ENCODE results near the gene DGKH.
A peak's percentile ranks its signal among the peaks of the same experiment; 100 is the strongest.
"Not testable (repeated sequence)": the region's sequence is repeated elsewhere in the genome, so short reads cannot be mapped to it uniquely, and the experiment has no call there.

DGKH gene

GRCh38 chr13:42071672-42072419, 23.4 kb downstream of the DGKH start:
- no peak for DNase-seq

- no peak for DNase-seq
Observed at GRCh38 chr13:42073683-42074082, 25.2 kb downstream of the DGKH start.

- no peak for DNase-seq
Observed at GRCh38 chr13:42075517-42075916, 27.1 kb downstream of the DGKH start.

- no peak for DNase-seq
Observed at GRCh38 chr13:42076309-42076713, 27.9 kb downstream of the DGKH start.

GRCh38 chr13:42078128-42078808, 29.8 kb downstream of the DGKH start:
- DNase-seq, result no peak

- DNase-seq, result no peak
Observed at GRCh38 chr13:42083138-42083770, 34.8 kb downstream of the DGKH start.

GRCh38 chr13:42084722-42085121, 36.3 kb downstream of the DGKH start:
- no peak for DNase-seq

- no peak for DNase-seq
Observed at GRCh38 chr13:42086582-42086981, 38.1 kb downstream of the DGKH start.

- no peak for DNase-seq
Observed at GRCh38 chr13:42094516-42095040, 46.1 kb downstream of the DGKH start.

GRCh38 chr13:42096222-42096621, 47.8 kb downstream of the DGKH start:
- not testable (repeated sequence) for DNase-seq

GRCh38 chr13:42099962-42100675, 51.7 kb downstream of the DGKH start:
- no peak for DNase-seq

GRCh38 chr13:42100960-42101359, 52.5 kb downstream of the DGKH start:
- DNase-seq, result no peak

GRCh38 chr13:42101821-42102585, 53.6 kb downstream of the DGKH start:
- DNase-seq, result no peak

GRCh38 chr13:42102961-42103865, 54.8 kb downstream of the DGKH start:
- no peak for DNase-seq

- no peak for DNase-seq
Observed at GRCh38 chr13:42106998-42107397, 58.5 kb downstream of the DGKH start.

GRCh38 chr13:42107421-42107820, 59.0 kb downstream of the DGKH start:
- no peak for DNase-seq

GRCh38 chr13:42108217-42108616, 59.8 kb downstream of the DGKH start:
- no peak for DNase-seq

GRCh38 chr13:42109957-42110356, 61.5 kb downstream of the DGKH start:
- DNase-seq, result no peak

- peak; percentile 29 for DNase-seq
Observed at GRCh38 chr13:42110410-42111155, 62.1 kb downstream of the DGKH start.

- no peak for DNase-seq
Observed at GRCh38 chr13:42112864-42113263, 64.4 kb downstream of the DGKH start.

Data from stimulated activated CD4-positive, alpha-beta T cell treated with anti-CD3 and anti-CD28 coated beads, Interleukin-15, amount 100 ng/mL, for 24 hours (primary cell).